Karpas-422 (cell line): Measurements from ENCODE around the gene LONP1. TPM values are rescaled to one million over a fixed set of nuclear protein-coding genes. Genes with fewer than 3 reads are reported as not detected.
"Not testable (repeated sequence)": the region's sequence is repeated elsewhere in the genome, so short reads cannot be mapped to it uniquely, and the experiment has no call there.

ENCODE experiments used
- DNase-seq: peaks from one replicate; pipeline ENCODE4 v3.0.0-alpha.2; 2015
- H2AFZ ChIP-seq: fragments of 200-600 bp; sonication (generic); 2 replicates; pipeline ENCODE4 v1.6.1; 2014; ENCODE audit warnings: antibody characterized with exemption, low read length, mixed read lengths
- H3K27ac ChIP-seq: fragments of 200-600 bp; sonication (generic); 2 replicates; pipeline ENCODE4 v1.5.1; 2014; ENCODE audit warnings: mild to moderate bottlenecking, low read length, moderate library complexity
- H3K27me3 ChIP-seq: fragments of 200-600 bp; sonication (generic); 2 replicates; pipeline ENCODE4 v1.6.1; 2014; ENCODE audit warnings: low read length, mixed read lengths
- H3K36me3 ChIP-seq: fragments of 200-600 bp; sonication (generic); 2 replicates; pipeline ENCODE4 v1.6.1; 2014; ENCODE audit warnings: low read length, mixed read lengths; ENCODE audit not compliant: insufficient read depth
- H3K4me1 ChIP-seq: fragments of 200-600 bp; sonication (generic); 2 replicates; pipeline ENCODE4 v1.6.1; 2014; ENCODE audit warnings: mild to moderate bottlenecking, low read length, mixed read lengths
- H3K4me2 ChIP-seq: fragments of 200-600 bp; sonication (generic); 2 replicates; pipeline ENCODE4 v1.6.1; 2014; ENCODE audit warnings: low read length, low read depth, mild to moderate bottlenecking; ENCODE audit not compliant: poor library complexity, severe bottlenecking
- H3K4me3 ChIP-seq: fragments of 200-600 bp; sonication (generic); 2 replicates; pipeline ENCODE4 v1.5.1; 2014; ENCODE audit warnings: mild to moderate bottlenecking, antibody characterized with exemption, low read length, mixed read lengths
- H3K79me2 ChIP-seq: fragments of 200-600 bp; sonication (generic); 2 replicates; pipeline ENCODE4 v1.6.1; 2014; ENCODE audit warnings: mild to moderate bottlenecking, low read length, mixed read lengths
- H3K9ac ChIP-seq: fragments of 200-600 bp; sonication (generic); 2 replicates; pipeline ENCODE4 v1.6.0; 2014; ENCODE audit warnings: low read length
- H3K9me2 ChIP-seq: fragments of 200-600 bp; sonication (generic), shearing (Covaris generic); replicated peaks from 2 replicates; pipeline ENCODE4 v1.6.0; 2014; ENCODE audit warnings: mild to moderate bottlenecking, low read length, moderate library complexity; ENCODE audit not compliant: insufficient read depth
- H3K9me3 ChIP-seq: fragments of 300-700, 200-600 bp; sonication (generic); 2 replicates; pipeline ENCODE4 v1.6.1; 2014; ENCODE audit warnings: low read length, mixed read lengths
- H4K20me1 ChIP-seq: fragments of 200-600 bp; sonication (generic); 2 replicates; pipeline ENCODE4 v1.6.1; 2014; ENCODE audit warnings: mild to moderate bottlenecking, antibody characterized with exemption, low read length, low read depth; ENCODE audit not compliant: insufficient read depth
- total RNA-seq: library from RNA; depleted of rRNA; stranded (reverse); fragments of >200 nt; shearing (Covaris generic); gene quantifications from 2 replicates; pipeline ENCODE4 v1.2.3, GENCODE V29; 2014; ENCODE audit warnings: low replicate concordance

LONP1 gene
- total RNA-seq, 1 experiment from 2014 or later = 65.7 TPM

DNA sequence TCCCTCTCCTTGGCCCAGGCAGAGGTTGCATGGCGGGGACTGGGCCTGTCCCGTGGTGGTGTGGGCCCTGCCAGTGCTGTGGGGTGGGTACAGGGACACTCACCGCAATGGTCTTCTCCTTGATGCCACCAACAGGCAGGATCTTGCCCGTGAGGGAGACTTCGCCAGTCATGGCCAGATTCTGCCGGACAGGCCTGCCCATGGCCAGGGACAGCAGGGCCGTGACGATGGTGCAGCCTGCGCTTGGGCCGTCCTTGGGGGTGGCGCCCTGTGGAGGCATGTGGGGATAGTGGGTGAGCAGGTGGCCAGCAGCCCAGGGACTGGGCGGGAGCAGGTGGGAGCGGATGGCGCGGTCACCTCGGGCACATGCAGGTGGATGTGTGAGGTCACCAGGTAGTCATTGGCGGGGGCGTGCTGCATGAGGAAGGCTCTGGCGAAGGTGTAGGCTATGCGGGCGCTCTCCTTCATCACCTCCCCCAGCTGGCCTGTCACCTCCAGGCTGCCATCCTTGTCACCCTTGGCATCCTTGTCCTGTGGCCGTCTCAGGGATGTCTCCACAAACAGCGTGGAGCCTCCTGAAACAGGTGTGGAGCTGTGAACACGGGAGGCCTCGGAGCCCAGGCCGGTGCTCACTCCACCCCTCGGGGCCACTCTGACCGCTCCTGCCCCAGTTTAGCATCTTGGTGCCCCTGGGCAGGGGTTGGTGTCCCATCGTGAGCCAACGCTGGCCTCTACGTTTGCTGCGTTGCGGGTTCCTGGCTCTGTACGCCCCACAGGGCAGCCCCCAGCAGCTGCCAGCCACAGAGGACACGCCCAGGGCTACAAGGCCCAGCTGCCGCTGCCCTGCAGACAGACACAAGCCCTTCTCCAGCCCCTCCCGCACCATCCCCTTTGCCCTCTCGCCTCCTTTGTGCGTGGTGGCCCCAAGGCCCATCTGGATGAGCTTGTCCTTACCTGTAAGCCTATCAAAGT lies 26.5 kb downstream of the LONP1 start:
- Histone ChIP-seq H3K36me3 (peaks cover 28% of the 10 kb centered on the region), H4K20me1 (peaks cover 63% of the 10 kb centered on the region), H2AFZ (no peak overlapping the region), H3K9me3 (no peaks in the 10 kb centered on the region), H3K4me1 (peaks cover 15% of the 10 kb centered on the region), H3K9me2 (no peaks in the 10 kb centered on the region), H3K9ac (no peak overlapping the region), H3K27me3 (no peaks in the 10 kb centered on the region), H3K4me3 (no peak overlapping the region), H3K4me2 (no peak overlapping the region), H3K79me2 (peaks cover 43% of the 10 kb centered on the region), H3K27ac (no peak overlapping the region)
- no peak for DNase-seq

DNA sequence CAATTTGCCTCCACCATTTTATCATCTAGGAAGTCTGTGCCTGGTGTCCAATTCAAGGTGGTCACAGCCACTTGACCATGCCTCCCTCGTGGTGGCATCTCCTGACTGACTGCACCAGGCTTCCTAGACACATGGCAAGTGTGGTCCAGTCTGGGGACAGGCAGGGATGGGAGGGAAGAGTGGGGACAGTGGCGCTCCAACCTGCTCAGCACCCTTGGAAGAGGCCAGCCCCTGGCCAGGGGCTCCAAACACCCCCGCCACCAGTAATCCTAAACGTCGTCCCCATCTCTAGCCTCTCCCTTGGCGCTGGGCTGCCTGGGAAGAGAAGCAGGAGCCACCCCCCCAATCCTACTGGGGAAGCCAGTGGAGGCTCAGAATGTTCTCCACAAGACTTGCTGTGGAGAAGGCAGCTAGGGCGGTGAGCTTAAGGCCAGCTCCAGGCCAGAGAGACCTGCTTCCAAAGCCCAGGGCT lies 27.2 kb downstream of the LONP1 start:
- no peak for DNase-seq
- peaks cover 43% of the 10 kb centered on the region for H3K79me2 ChIP-seq
- no peak overlapping the region for H2AFZ ChIP-seq
- H3K4me3 ChIP-seq = peak overlapping the region; percentile 97; the same call in 1 of the 2 replicates
- peaks cover 58% of the 10 kb centered on the region for H4K20me1 ChIP-seq
- peak overlapping the region; percentile 95 for H3K4me2 ChIP-seq
- H3K9ac ChIP-seq = peak overlapping the region; percentile 100; the same call in 1 of the 2 replicates
- no peaks in the 10 kb centered on the region for H3K9me2 ChIP-seq
- H3K4me1 ChIP-seq = peaks cover 15% of the 10 kb centered on the region
- H3K27ac ChIP-seq = no peak overlapping the region
- peaks cover 28% of the 10 kb centered on the region for H3K36me3 ChIP-seq
- H3K27me3 ChIP-seq = no peaks in the 10 kb centered on the region
- H3K9me3 ChIP-seq = no peaks in the 10 kb centered on the region

DNA sequence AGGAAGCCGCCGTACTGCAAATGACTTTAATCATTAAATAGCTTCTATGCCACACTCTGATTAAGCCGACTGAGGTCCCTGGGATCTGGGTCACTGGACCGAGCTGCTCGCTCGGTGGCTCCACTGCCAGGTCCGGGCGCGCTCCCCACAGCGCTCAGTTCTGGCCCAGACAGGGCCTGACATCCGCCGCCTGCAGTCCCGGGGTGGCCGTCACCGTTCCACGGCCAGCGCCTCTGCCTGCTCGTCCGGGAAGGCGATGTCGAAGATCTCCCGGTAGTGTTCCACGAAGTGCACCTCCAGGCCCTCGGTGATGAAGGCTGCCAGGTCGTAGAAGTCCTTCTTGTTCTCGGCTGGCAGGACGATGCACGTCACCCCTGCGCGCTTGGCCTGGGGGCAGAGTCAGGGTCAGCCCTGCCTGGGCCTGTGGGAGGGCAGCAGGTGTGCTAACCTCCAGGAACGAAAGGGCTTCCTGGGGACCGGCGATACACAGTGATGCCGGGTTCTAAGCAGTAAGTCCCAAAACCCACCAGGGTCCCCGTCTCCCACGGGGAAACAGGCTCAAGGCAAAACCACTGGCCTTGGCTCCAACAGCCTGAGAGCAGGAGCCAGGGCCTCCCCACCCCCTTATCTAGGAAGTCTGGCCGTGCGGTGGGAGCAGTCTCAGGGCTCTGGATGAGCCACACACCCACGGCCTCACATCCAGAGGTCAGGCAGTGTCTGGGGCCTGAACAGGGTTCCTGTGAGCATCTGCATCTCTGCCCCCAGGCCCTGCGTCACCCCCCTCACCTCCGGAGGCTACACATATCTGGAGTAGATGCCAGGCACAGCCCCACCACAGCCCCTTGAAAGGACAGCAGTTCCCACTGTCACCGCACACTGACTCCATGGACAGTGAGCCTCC lies 27.9 kb downstream of the LONP1 start:
- no peak overlapping the region for H3K27ac ChIP-seq
- no peaks in the 10 kb centered on the region for H3K9me2 ChIP-seq
- peaks cover 56% of the 10 kb centered on the region for H4K20me1 ChIP-seq
- H3K4me2 ChIP-seq = peak overlapping the region; percentile 95
- H3K9me3 ChIP-seq = no peaks in the 10 kb centered on the region
- no peak overlapping the region for H2AFZ ChIP-seq
- peak overlapping the region; percentile 97 for H3K4me3 ChIP-seq
- peaks cover 43% of the 10 kb centered on the region for H3K79me2 ChIP-seq
- no peak for DNase-seq
- H3K36me3 ChIP-seq = peaks cover 28% of the 10 kb centered on the region
- peak overlapping the region; percentile 100 for H3K9ac ChIP-seq
- no peaks in the 10 kb centered on the region for H3K27me3 ChIP-seq
- H3K4me1 ChIP-seq = peaks cover 15% of the 10 kb centered on the region

DNA sequence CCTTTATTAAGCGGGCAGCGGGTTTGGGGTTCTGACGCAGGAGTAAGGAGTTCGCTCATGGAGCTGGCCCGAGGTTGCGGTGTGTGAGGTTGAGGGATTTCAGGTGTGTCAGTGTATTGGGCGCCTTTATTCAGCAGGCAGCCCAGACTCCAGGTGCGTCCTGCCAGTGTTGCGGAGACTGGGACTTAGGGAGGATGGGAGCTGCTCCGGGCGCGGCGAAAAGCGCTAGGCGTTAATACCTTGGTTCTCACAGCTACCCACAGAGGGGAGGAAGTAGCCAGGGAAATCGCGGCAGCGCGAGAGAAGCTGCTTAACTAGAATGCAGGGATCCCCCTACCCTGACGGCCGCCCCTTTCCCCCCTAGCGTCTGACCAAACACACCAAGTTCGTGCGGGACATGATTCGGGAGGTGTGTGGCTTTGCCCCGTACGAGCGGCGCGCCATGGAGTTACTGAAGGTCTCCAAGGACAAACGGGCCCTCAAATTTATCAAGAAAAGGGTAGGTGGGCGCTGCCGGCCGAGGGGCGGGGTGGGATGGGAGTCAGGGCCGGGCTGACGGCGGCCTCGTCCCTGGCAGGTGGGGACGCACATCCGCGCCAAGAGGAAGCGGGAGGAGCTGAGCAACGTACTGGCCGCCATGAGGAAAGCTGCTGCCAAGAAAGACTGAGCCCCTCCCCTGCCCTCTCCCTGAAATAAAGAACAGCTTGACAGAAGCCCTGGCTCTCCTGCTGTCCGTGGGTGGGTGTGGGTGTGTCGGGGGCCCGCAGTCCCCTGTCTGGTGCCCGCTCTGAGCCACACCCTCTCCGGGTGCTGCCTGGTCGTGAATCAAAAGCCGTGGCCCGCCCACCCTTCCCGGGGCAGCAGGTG lies 28.8 kb downstream of the LONP1 start:
- no peaks in the 10 kb centered on the region for H3K9me2 ChIP-seq
- H2AFZ ChIP-seq = no peak overlapping the region
- H4K20me1 ChIP-seq = peaks cover 49% of the 10 kb centered on the region
- peak overlapping the region; percentile 92 for H3K27ac ChIP-seq
- DNase-seq = peak; percentile 75
- H3K27me3 ChIP-seq = no peaks in the 10 kb centered on the region
- no peaks in the 10 kb centered on the region for H3K9me3 ChIP-seq
- peaks cover 19% of the 10 kb centered on the region for H3K4me1 ChIP-seq
- peak overlapping the region; percentile 97 for H3K4me3 ChIP-seq
- peak overlapping the region; percentile 95 for H3K4me2 ChIP-seq
- H3K36me3 ChIP-seq = peaks cover 28% of the 10 kb centered on the region
- H3K9ac ChIP-seq = peak overlapping the region; percentile 100
- peaks cover 43% of the 10 kb centered on the region for H3K79me2 ChIP-seq

DNA sequence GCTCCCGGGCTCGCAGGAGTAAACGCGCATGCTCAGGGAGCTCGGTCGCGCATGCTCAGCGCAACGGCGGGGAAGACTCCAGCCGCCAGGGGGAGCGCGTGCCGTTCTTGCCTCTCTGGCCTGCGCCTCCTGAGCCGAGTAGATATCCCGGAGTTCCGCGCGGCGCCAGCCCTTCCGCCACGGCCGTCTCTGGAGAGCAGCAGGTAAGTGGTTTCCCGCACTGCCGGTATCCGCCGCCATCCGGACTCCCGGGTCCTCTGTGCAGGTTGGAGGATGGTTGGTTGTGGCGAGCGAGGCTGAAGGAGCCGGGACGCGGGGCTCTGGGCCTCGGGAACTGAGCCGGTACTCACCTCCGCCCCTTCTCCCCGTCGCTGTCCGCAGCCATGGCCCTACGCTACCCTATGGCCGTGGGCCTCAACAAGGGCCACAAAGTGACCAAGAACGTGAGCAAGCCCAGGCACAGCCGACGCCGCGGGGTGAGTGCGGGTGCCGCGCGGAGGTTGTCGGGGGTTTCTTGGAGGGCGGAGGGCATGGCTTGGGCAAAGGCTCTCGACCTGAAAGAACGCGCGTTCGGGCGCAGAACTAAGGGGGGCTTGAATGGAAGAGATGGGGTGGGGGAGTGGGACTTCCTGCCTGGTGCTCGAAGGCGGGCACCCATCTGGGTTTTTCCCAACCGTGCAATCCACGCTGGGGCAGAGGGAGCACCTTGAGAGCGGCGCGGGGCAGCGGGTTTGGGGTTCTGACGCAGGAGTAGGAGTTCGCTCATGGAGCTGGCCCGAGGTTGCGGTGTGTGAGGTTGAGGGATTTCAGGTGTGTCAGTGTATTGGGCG lies 29.6 kb downstream of the LONP1 start, which contains the start of gene RPL36:
TSS of gene RPL36 (plus strand) at position 171 of the 830 bp plus-strand sequence. CDS start at position 384, 213 bp downstream.
- Histone ChIP-seq H3K36me3 (peaks cover 28% of the 10 kb centered on the region), H2AFZ (no peak within 1 kb of the TSS), H4K20me1 (peaks cover 49% of the 10 kb centered on the region), H3K9ac (peak within 1 kb of the TSS; percentile 100), H3K79me2 (peaks cover 43% of the 10 kb centered on the region), H3K27me3 (no peaks in the 10 kb centered on the region), H3K4me3 (peak within 1 kb of the TSS; percentile 97), H3K4me1 (peaks cover 24% of the 10 kb centered on the region), H3K9me3 (no peaks in the 10 kb centered on the region), H3K9me2 (no peaks in the 10 kb centered on the region), H3K27ac (peak within 1 kb of the TSS; percentile 92), H3K4me2 (peak within 1 kb of the TSS; percentile 95)
- DNase-seq = peak; percentile 98

DNA sequence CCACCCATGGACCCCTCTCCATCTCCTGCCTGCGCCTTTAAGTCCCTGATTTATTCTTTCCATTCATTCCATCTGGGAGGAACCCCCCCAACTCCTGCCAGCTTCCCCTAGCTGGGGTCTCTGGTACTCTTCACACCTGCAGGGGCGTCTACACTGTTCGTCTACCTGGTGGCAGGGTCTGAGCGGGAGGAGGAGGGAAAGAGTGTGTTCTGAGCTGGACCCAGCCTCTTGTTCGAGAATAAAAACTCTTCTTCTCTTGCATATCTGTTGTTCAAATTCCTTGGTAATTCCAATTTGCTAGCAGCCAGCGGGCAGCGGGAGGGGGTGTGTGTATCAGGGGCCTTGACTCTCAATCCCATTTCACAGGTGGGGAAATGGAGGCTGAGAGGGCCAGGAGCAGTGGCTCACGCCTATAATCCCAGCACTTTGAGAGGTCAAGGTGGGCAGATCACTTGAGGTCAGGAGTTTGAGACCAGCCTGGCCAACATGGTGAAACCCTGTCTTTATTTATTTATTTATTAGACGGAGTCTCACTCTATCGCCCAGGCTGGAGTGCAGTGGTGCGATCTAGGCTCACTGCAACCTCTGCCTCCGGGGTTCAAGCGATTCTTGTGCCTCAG lies 31.6 kb downstream of the LONP1 start:
- H3K79me2 ChIP-seq = peaks cover 33% of the 10 kb centered on the region
- H3K9me3 ChIP-seq, DNase-seq, H3K9ac ChIP-seq, H3K9me2 ChIP-seq, H3K4me2 ChIP-seq, H3K27me3 ChIP-seq, H3K27ac ChIP-seq, H3K4me3 ChIP-seq, H2AFZ ChIP-seq: not testable (repeated sequence)
- peaks cover 31% of the 10 kb centered on the region for H4K20me1 ChIP-seq
- peaks cover 28% of the 10 kb centered on the region for H3K36me3 ChIP-seq
- peaks cover 24% of the 10 kb centered on the region for H3K4me1 ChIP-seq
